DND-41 (cell line): ENCODE results near the gene PMEPA1.

ENCODE experiments used
- ATAC-seq: fragments of 200-7000 bp; cut with Tn5 transposase; 3 replicates; pipeline ENCODE4 v1.9.1; 2021; ENCODE audit warnings: low read depth; ENCODE audit not compliant: insufficient read depth
- DNase-seq: peaks from one replicate; pipeline ENCODE4 v3.0.0-alpha.2; 2020
- H2AFZ ChIP-seq: 2 replicates; pipeline ENCODE4 v1.6.0; 2012; ENCODE audit warnings: low read depth, low read length
- H3K27ac ChIP-seq: 2 replicates; pipeline ENCODE4 v1.5.1; 2012; ENCODE audit warnings: low read length, inconsistent platforms
- H3K27me3 ChIP-seq: fragments of 200-600 bp; sonication (generic); 2 replicates; pipeline ENCODE4 v1.6.0; 2012; ENCODE audit warnings: low read length, mild to moderate bottlenecking, inconsistent platforms; ENCODE audit not compliant: insufficient read depth, poor library complexity
- H3K36me3 ChIP-seq: 2 replicates; pipeline ENCODE4 v1.5.1; 2012; ENCODE audit warnings: low read length, inconsistent platforms; ENCODE audit not compliant: insufficient read depth
- H3K4me1 ChIP-seq: 2 replicates; pipeline ENCODE4 v1.5.1; 2012; ENCODE audit warnings: mild to moderate bottlenecking, low read length; ENCODE audit not compliant: insufficient read depth
- H3K4me2 ChIP-seq: 2 replicates; pipeline ENCODE4 v1.6.0; 2012; ENCODE audit warnings: mild to moderate bottlenecking, moderate library complexity, low read length, inconsistent platforms; ENCODE audit not compliant: insufficient read depth
- H3K4me3 ChIP-seq, 2 experiments: fragments of 200-600 bp in 1 of 2; shearing (Covaris generic) in 1 of 2; 2 replicates each; pipeline ENCODE4 v1.5.1; 2012 to 2016; ENCODE audit warnings: inconsistent platforms in 2 of 2, low read length in 2 of 2, mild to moderate bottlenecking in 2 of 2, low read depth in 1 of 2, moderate library complexity in 1 of 2
- H3K79me2 ChIP-seq: 2 replicates; pipeline ENCODE4 v1.6.0; 2012; ENCODE audit warnings: low read length, inconsistent platforms; ENCODE audit not compliant: insufficient read depth
- H3K9ac ChIP-seq: 2 replicates; pipeline ENCODE4 v1.6.0; 2012; ENCODE audit warnings: low read depth, mild to moderate bottlenecking, inconsistent platforms, low read length, moderate library complexity
- H3K9me3 ChIP-seq: 2 replicates; pipeline ENCODE4 v1.5.1; 2012; ENCODE audit warnings: low read length, moderate library complexity, mild to moderate bottlenecking, inconsistent platforms; ENCODE audit not compliant: insufficient read depth, severe bottlenecking
- H4K20me1 ChIP-seq: 2 replicates; pipeline ENCODE4 v1.6.0; 2012; ENCODE audit warnings: low read length; ENCODE audit not compliant: insufficient read depth
- CTCF ChIP-seq: IDR thresholded peaks from 2 replicates; pipeline ENCODE4 v1.5.1; 2012; ENCODE audit warnings: borderline replicate concordance, low read length, moderate library complexity, mild to moderate bottlenecking; ENCODE audit not compliant: poor library complexity, severe bottlenecking; ENCODE audit errors: extremely low read depth
- EZH2 ChIP-seq: IDR thresholded peaks from 3 replicates; pipeline ENCODE4 v1.6.1; 2012; ENCODE audit warnings: borderline replicate concordance, low read depth, mild to moderate bottlenecking, moderate library complexity, low read length, inconsistent platforms; ENCODE audit not compliant: severe bottlenecking

Gene PMEPA1

DNA sequence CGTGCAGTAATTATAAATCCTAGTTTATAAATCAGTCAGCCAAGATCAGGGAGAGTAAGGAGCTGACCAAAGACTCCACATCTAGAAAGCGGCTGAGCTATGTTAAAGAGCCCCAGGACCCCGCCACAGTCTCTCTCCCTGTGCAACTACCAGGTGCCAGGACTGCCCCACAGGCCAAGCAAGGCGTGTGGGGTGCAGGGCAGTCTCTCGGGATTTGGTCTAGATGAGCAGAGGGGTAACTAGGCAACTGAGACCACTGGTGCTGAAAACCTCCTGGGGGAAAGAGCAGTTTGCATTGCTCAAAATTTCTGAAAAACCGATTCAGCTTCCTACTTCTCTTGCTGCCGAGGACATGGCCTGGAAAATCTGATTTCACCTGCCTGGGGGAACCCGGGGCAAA lies 10.4 kb downstream of the PMEPA1 start:
- no peak overlapping the region for H3K4me3 ChIP-seq
- H3K4me2 ChIP-seq = no peak overlapping the region
- H2AFZ ChIP-seq = no peak overlapping the region
- H3K9me3 ChIP-seq = no peaks in the 10 kb centered on the region
- H3K79me2 ChIP-seq = no peaks in the 10 kb centered on the region
- no peak overlapping the region for H3K27ac ChIP-seq
- H3K9ac ChIP-seq = no peak overlapping the region
- H3K36me3 ChIP-seq = no peaks in the 10 kb centered on the region
- TF ChIP-seq CTCF (no peak), EZH2 (no peak)
- peaks cover 4% of the 10 kb centered on the region; the same call in 1 of the 2 replicates for H4K20me1 ChIP-seq
- no peak for DNase-seq
- peaks cover 53% of the 10 kb centered on the region for H3K27me3 ChIP-seq
- ATAC-seq = no peak
- no peaks in the 10 kb centered on the region for H3K4me1 ChIP-seq

- Histone ChIP-seq H3K36me3 (no peaks in the 10 kb centered on the region), H2AFZ (no peak overlapping the region), H3K4me2 (no peak overlapping the region), H3K4me1 (no peaks in the 10 kb centered on the region), H3K79me2 (no peaks in the 10 kb centered on the region), H3K27me3 (peaks cover 59% of the 10 kb centered on the region), H3K9me3 (no peaks in the 10 kb centered on the region), H3K4me3 (no peak overlapping the region), H4K20me1 (peaks cover 5% of the 10 kb centered on the region; the same call in 1 of the 2 replicates), H3K27ac (no peak overlapping the region), H3K9ac (no peak overlapping the region)
- TF ChIP-seq EZH2 = no peak
- no peak for TF ChIP-seq CTCF
- DNase-seq (no peak), ATAC-seq (no peak)
Observed at GRCh38 chr20:57698867-57699275, 10.9 kb downstream of the PMEPA1 start.

GRCh38 chr20:57698116-57698866 lies 11.5 kb downstream of the PMEPA1 start:
- peaks cover 8% of the 10 kb centered on the region; the same call in 1 of the 2 replicates for H4K20me1 ChIP-seq
- H3K79me2 ChIP-seq = no peaks in the 10 kb centered on the region
- no peak overlapping the region for H3K4me3 ChIP-seq
- no peaks in the 10 kb centered on the region for H3K36me3 ChIP-seq
- DNase-seq (no peak), ATAC-seq (no peak)
- no peaks in the 10 kb centered on the region for H3K4me1 ChIP-seq
- no peak overlapping the region for H2AFZ ChIP-seq
- peaks cover 60% of the 10 kb centered on the region for H3K27me3 ChIP-seq
- TF ChIP-seq EZH2 (no peak), CTCF (no peak)
- no peaks in the 10 kb centered on the region for H3K9me3 ChIP-seq
- H3K27ac ChIP-seq = no peak overlapping the region
- H3K9ac ChIP-seq = no peak overlapping the region
- H3K4me2 ChIP-seq = no peak overlapping the region
